ENCODE results near the gene ZNF462.

The ZNF462 gene

DNA sequence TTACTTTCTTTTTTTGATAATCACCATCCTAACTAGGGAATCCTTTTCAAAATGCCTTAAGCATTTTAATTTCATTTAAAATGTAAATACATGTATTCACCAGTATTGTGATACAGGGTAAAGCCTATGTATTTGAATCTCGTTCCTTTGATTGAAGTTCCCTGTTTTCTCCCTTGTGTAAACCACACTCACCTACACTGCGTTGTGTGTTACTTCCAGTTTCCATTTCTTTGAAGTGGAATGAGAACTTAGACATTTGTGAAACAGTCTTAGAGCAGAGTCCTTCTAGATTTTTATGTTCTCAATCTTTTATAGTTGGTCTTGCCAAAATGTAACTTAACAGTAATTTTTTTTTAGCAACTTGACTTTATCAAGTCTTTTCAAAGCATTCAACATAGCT, 101.4 kb downstream of the ZNF462 start:
- Histone ChIP-seq H3K9me3 (no peaks in the 10 kb centered on the region), H3K4me1 (ENCODE audit: control insufficient read depth in 1 of 2, insufficient read depth in 1 of 2, low read depth in 1 of 2, low read length in 1 of 2) (no peaks in the 10 kb centered on the region), H3K36me3 (no peaks in the 10 kb centered on the region), H3K27ac (no peak overlapping the region), H3K4me3 (ENCODE audit: low read depth in 1 of 2, low read length in 1 of 2) (no peak overlapping the region), H3K27me3 (no peaks in the 10 kb centered on the region)
- TF ChIP-seq, protein P1, sequence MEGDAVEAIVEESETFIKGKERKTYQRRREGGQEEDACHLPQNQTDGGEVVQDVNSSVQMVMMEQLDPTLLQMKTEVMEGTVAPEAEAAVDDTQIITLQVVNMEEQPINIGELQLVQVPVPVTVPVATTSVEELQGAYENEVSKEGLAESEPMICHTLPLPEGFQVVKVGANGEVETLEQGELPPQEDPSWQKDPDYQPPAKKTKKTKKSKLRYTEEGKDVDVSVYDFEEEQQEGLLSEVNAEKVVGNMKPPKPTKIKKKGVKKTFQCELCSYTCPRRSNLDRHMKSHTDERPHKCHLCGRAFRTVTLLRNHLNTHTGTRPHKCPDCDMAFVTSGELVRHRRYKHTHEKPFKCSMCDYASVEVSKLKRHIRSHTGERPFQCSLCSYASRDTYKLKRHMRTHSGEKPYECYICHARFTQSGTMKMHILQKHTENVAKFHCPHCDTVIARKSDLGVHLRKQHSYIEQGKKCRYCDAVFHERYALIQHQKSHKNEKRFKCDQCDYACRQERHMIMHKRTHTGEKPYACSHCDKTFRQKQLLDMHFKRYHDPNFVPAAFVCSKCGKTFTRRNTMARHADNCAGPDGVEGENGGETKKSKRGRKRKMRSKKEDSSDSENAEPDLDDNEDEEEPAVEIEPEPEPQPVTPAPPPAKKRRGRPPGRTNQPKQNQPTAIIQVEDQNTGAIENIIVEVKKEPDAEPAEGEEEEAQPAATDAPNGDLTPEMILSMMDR (IDR thresholded peaks at IDR 0.05), result no peak

GRCh38 chr9:106964822-106965525, 102.0 kb downstream of the ZNF462 start:
- TF ChIP-seq, protein P1 (IDR thresholded peaks at IDR 0.05), result no peak
- H3K9me3 ChIP-seq, result no peaks in the 10 kb centered on the region
- H3K36me3 ChIP-seq, result no peaks in the 10 kb centered on the region
- no peaks in the 10 kb centered on the region for H3K4me1 ChIP-seq (ENCODE audit: control insufficient read depth in 1 of 2, insufficient read depth in 1 of 2, low read depth in 1 of 2, low read length in 1 of 2)
- no peak overlapping the region for H3K27ac ChIP-seq
- H3K4me3 ChIP-seq (ENCODE audit: low read depth in 1 of 2, low read length in 1 of 2), result no peak overlapping the region
- H3K27me3 ChIP-seq, result no peaks in the 10 kb centered on the region

- no peaks in the 10 kb centered on the region for H3K4me1 ChIP-seq (ENCODE audit: control insufficient read depth in 1 of 2, insufficient read depth in 1 of 2, low read depth in 1 of 2, low read length in 1 of 2)
- H3K36me3 ChIP-seq, result no peaks in the 10 kb centered on the region
- no peak overlapping the region for H3K27ac ChIP-seq
- TF ChIP-seq, protein P1 (IDR thresholded peaks at IDR 0.05), result no peak
- H3K9me3 ChIP-seq, result no peaks in the 10 kb centered on the region
- H3K27me3 ChIP-seq, result no peaks in the 10 kb centered on the region
- no peak overlapping the region for H3K4me3 ChIP-seq (ENCODE audit: low read depth in 1 of 2, low read length in 1 of 2)
Measured at GRCh38 chr9:106966481-106966880, 103.5 kb downstream of the ZNF462 start.

DNA sequence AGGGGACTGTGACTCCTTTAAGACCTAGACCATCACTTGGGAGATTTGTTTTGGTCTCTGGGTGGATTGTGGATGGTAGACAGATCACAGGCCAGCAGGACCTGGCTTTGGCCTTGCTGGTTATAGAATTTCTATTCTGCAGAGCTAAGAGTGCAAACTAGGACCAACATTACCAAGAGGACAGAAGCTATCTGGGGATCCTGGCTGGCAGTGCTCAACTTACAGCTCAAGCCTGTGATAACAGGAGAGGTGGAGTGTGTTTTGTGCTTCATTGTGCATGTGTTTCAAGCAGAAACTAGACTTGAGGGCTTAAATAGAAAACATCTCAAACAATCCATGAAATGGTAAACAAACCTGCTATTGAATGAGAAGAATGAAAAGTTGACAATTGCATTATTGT, 106.7 kb downstream of the ZNF462 start:
- no peaks in the 10 kb centered on the region for H3K36me3 ChIP-seq
- no peak overlapping the region for H3K27ac ChIP-seq
- no peak overlapping the region for H3K4me3 ChIP-seq (ENCODE audit: low read depth in 1 of 2, low read length in 1 of 2)
- H3K4me1 ChIP-seq (ENCODE audit: control insufficient read depth in 1 of 2, insufficient read depth in 1 of 2, low read depth in 1 of 2, low read length in 1 of 2), result no peaks in the 10 kb centered on the region
- no peaks in the 10 kb centered on the region for H3K27me3 ChIP-seq
- H3K9me3 ChIP-seq, result no peaks in the 10 kb centered on the region
- TF ChIP-seq, protein P1 (IDR thresholded peaks at IDR 0.05), result no peak

DNA sequence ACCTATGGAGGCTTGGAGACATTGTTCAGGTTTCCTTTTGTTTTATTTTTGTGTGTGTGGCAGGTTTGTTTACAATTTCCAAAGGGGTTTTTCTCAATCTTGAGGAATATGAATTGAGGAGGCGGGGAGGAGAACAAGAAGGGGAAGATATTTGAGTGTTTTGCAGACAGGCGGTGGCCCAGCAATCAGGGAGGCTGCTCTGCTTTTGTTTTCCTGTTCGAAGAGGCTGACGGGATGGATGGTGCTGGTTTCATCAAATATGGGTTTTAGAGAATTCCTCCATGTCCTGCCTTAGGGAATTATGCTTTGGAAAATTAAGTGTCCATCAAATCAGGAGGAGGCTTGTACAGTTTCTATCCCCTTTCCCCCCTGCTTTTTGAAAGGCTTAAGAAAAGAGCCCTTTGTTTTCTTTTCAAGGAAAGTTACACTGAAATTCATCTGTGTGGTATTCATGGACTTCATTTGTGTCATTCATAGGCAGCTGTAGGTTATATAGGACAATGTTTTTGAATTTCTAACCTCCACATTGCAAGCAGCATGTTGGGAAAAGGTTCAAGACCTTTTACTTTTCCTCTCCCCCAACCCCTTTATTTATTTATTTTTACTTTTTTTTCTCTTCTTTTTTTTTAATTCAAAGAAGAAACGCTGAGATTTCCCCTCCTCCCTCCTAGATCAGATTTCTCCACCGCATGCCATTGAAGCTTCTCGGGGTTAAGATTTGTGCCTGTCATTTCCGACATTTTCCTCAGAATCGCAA, 107.4 kb downstream of the ZNF462 start:
- TF ChIP-seq, protein P1 (IDR thresholded peaks at IDR 0.05), result no peak
- Histone ChIP-seq H3K27ac (no peak overlapping the region), H3K4me3 (ENCODE audit: low read depth in 1 of 2, low read length in 1 of 2) (no peak overlapping the region), H3K27me3 (no peaks in the 10 kb centered on the region), H3K36me3 (no peaks in the 10 kb centered on the region), H3K4me1 (ENCODE audit: control insufficient read depth in 1 of 2, insufficient read depth in 1 of 2, low read depth in 1 of 2, low read length in 1 of 2) (no peaks in the 10 kb centered on the region), H3K9me3 (no peaks in the 10 kb centered on the region)
